Natural killer cell treated with Interleukin-12 subunit alpha and Interleukin-12 subunit beta and Interleukin-15 and Interleukin-18, amount 100 ng/mL, for 72 hours (primary cell): Measurements from ENCODE around the gene ADAMTS16. TPM values are rescaled to one million over a fixed set of nuclear protein-coding genes. Genes with fewer than 3 reads are reported as not detected.
A peak's percentile ranks its signal among the peaks of the same experiment; 100 is the strongest.

ENCODE experiments used
- ATAC-seq, 2 donors: fragments of 150-1000 bp; cut with Tn5 transposase in 1 of 2; sonication (Bioruptor Pico), chemical (Tn5 transposase) in 1 of 2; 2 replicates each; pipeline ENCODE4 v1.10.0; 2021
- DNase-seq: peaks from one replicate; pipeline ENCODE4 v3.0.0; 2022; ENCODE audit warnings: low spot score
- H3K27ac Mint-ChIP-seq, 2 donors: 1 replicate in 1 of 2; 2 replicates in 1 of 2; pipeline ENCODE4 v1.8.0; 2022; ENCODE audit warnings: mixed read lengths in 2 of 2, mild to moderate bottlenecking in 1 of 2, moderate library complexity in 1 of 2
- H3K27me3 Mint-ChIP-seq, 2 donors: 1 replicate in 1 of 2; 2 replicates in 1 of 2; pipeline ENCODE4 v1.8.0; 2022; ENCODE audit warnings: mixed read lengths in 2 of 2
- H3K36me3 Mint-ChIP-seq: one replicate; pipeline ENCODE4 v1.8.0; 2022; ENCODE audit warnings: mixed read lengths
- H3K4me1 Mint-ChIP-seq, 2 donors: 1 replicate in 1 of 2; 2 replicates in 1 of 2; pipeline ENCODE4 v1.8.0; 2022; ENCODE audit warnings: low read depth in 2 of 2, mixed read lengths in 2 of 2, mild to moderate bottlenecking in 1 of 2
- H3K4me3 Mint-ChIP-seq: one replicate; pipeline ENCODE4 v1.8.0; 2022; ENCODE audit warnings: mixed read lengths
- H3K9me3 Mint-ChIP-seq: 2 replicates; pipeline ENCODE4 v1.8.0; 2022; ENCODE audit warnings: mixed read lengths
- total RNA-seq, 2 donors: library from RNA; stranded (reverse); gene quantifications; one replicate each; pipeline ENCODE4 v1.2.3, GENCODE V29; 2022

Gene ADAMTS16
- total RNA-seq, 2 donors from 2014 or later: not detected

- H3K36me3 Mint-ChIP-seq: peaks cover 4% of the 10 kb centered on the region
- peaks cover 0 to 6% of the 10 kb centered on the region in 2 donors for H3K27me3 Mint-ChIP-seq
- no peak for DNase-seq
- ATAC-seq: no peak
- H3K4me1 Mint-ChIP-seq: peaks cover 0 to 2% of the 10 kb centered on the region in 2 donors
- no peak overlapping the region for H3K27ac Mint-ChIP-seq
- H3K4me3 Mint-ChIP-seq: no peak overlapping the region
- peaks cover 18% of the 10 kb centered on the region for H3K9me3 Mint-ChIP-seq
Observed at GRCh38 chr5:5150667-5151066, 10.5 kb downstream of the ADAMTS16 start.

DNA sequence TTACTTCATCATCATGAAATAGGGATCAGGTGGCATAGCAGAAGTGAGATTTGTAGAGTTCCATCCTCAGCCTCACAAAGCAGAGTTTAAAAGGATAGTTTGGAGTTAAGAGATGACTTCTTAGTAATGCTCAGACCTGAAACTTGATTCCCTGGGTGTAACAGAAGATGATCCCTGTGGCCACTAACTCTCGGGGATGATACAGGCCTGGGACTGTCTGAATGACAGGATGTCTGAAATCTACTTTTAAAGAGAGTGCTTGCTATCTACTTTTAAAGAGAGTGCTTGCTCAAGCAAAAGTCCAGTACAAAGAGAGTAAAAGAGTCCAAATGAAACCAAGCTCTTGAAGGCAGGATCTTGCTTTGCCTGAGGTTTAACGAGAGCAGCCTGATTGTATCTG lies 14.6 kb downstream of the ADAMTS16 start:
- DNase-seq (no peak), ATAC-seq (no peak)
- Mint-ChIP-seq H3K27ac (no peak overlapping the region), H3K4me1 (peaks cover 0 to 4% of the 10 kb centered on the region in 2 donors), H3K9me3 (peaks cover 21% of the 10 kb centered on the region), H3K36me3 (peaks cover 5% of the 10 kb centered on the region), H3K27me3 (peaks cover 0 to 8% of the 10 kb centered on the region in 2 donors), H3K4me3 (no peak overlapping the region)

GRCh38 chr5:5155617-5156016 lies 15.5 kb downstream of the ADAMTS16 start:
- H3K27ac Mint-ChIP-seq: no peak overlapping the region

GRCh38 chr5:5156471-5157082 lies 16.4 kb downstream of the ADAMTS16 start:
- H3K4me1 Mint-ChIP-seq: peaks cover 0 to 4% of the 10 kb centered on the region in 2 donors
- DNase-seq: no peak
- peaks cover 0 to 8% of the 10 kb centered on the region in 2 donors for H3K27me3 Mint-ChIP-seq

More at GRCh38 chr5:5155617-5156016, 15.5 kb downstream of the ADAMTS16 start:
- peaks cover 0 to 4% of the 10 kb centered on the region in 2 donors for H3K4me1 Mint-ChIP-seq
- ATAC-seq: no peak
- H3K9me3 Mint-ChIP-seq: peaks cover 21% of the 10 kb centered on the region
- no peak for DNase-seq
- H3K4me3 Mint-ChIP-seq: no peak overlapping the region
- peaks cover 5% of the 10 kb centered on the region for H3K36me3 Mint-ChIP-seq
- H3K27me3 Mint-ChIP-seq: peaks cover 0 to 8% of the 10 kb centered on the region in 2 donors

DNA sequence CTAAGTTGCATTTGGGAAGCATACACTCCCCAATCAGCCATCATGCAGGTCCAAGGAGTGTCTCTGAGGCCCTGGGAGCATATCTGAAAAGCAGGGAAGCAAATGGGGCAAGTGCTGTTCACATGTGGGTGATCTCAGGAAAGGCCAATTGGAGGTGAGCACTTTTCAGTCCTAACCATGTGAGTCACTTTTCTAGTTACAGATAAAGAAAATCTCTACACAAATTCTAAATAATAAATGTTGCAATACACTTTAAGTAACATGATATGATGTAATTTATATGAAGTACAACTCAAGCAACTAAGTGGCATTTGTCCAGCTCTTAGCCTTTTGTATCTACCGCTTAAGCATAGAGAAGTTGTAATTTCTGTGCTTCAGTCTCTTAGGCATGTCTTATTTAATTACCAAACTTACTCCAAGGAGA lies 18.4 kb downstream of the ADAMTS16 start:
- Mint-ChIP-seq H3K36me3 (peaks cover 5% of the 10 kb centered on the region), H3K4me1 (peaks cover 0 to 4% of the 10 kb centered on the region in 2 donors), H3K27ac (no peak overlapping the region), H3K9me3 (peaks cover 17% of the 10 kb centered on the region), H3K4me3 (no peak overlapping the region), H3K27me3 (peaks cover 0 to 8% of the 10 kb centered on the region in 2 donors)
- DNase-seq (no peak), ATAC-seq (no peak)

More at GRCh38 chr5:5156471-5157082, 16.4 kb downstream of the ADAMTS16 start:
- Mint-ChIP-seq H3K9me3 (peaks cover 17% of the 10 kb centered on the region), H3K36me3 (peaks cover 5% of the 10 kb centered on the region), H3K27ac (no peak overlapping the region), H3K4me3 (no peak overlapping the region)
- ATAC-seq: no peak

DNA sequence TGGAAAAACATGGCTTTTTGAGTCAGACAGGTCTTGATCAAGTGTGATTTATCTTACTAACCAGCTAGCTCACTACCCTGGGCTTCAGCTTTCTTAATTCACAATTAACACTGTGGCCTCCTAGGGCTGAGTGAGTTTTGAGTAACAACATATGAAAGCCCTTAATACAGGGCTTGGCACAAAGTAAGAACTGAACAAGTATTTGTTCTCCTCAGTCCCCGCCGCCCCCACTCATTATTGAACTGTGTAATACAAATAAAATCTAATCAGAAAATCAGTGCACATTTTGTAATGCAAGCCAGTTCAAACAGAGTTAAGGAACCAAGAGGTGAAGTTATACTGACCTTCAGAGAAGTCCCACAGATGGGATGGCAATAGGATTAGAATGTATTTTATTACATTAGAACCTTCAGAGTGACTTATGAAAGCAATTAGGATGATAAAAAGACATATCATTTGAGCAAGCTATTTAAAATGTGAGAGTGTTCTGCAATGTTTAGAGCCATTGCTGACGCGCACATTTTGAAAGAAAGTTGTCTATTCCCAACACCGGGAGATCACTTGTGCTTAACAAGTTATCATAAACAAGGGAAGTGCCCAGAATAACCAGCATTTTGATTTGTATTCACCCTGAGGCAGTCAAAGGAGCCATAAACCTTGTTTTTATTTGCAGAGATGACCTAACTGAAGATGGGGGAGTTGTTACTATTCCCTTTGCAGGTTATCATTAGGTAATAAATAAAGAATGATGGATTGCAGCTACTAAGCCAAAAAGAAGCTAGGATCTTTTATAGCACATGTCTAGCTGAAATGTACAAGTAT lies 19.4 kb downstream of the ADAMTS16 start:
- Mint-ChIP-seq H3K36me3 (peaks cover 5% of the 10 kb centered on the region), H3K9me3 (peaks cover 13% of the 10 kb centered on the region), H3K27me3 (peaks cover 0 to 8% of the 10 kb centered on the region in 2 donors), H3K4me3 (no peak overlapping the region), H3K27ac (no peak overlapping the region), H3K4me1 (peaks cover 0 to 4% of the 10 kb centered on the region in 2 donors)
- DNase-seq (no peak), ATAC-seq (no peak)

DNA sequence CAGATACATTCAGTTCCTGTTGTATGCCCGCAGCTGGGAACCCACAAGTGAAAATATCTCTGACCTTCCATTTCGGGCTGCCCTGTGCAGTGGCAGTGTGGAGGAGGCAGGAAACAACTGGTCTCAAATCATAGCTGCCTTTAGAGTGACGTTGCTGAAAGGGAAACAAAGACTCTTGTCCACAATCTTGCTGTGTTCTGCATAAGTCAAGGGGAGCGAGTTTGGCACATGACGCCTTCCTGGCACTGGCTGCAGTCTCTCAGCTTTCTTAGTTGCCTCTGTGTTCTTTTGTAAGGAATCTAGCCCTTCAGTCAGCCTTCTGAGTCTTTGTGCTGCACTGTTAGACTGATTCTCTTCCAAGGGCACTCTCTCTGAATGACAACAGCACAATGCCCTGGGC lies 24.0 kb downstream of the ADAMTS16 start:
- no peak for ATAC-seq
- DNase-seq: no peak
- Mint-ChIP-seq H3K36me3 (no peaks in the 10 kb centered on the region), H3K4me1 (no peaks in the 10 kb centered on the region), H3K27ac (no peak overlapping the region), H3K4me3 (no peak overlapping the region), H3K27me3 (no peaks in the 10 kb centered on the region), H3K9me3 (no peaks in the 10 kb centered on the region)

DNA sequence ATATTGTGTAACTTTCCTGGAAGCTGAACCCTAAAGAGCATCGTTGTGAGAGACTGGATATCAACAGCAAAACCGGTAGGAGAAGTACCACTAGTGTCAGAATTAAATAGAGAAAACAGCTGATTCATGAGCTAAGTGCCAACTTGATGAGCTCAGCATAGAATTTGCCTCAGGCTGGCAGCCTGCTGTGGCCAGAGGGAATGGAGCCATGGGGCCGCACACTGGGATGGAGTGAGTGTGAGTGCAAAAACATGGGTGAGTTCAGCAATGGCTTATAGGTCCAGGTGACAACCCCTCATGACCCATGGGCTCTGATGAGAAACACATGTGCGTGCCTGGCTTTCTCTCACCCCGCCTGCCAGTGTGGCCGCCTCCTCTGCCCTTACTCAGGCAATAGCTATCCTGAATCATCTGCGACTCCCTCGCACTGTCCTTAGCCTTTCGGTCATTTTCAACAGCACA lies 25.4 kb downstream of the ADAMTS16 start:
- H3K36me3 Mint-ChIP-seq: no peaks in the 10 kb centered on the region
- no peaks in the 10 kb centered on the region for H3K27me3 Mint-ChIP-seq
- ATAC-seq: peak in 1 of 2 donors; percentile 11
- H3K4me1 Mint-ChIP-seq: no peaks in the 10 kb centered on the region
- H3K27ac Mint-ChIP-seq: no peak overlapping the region
- no peak for DNase-seq
- no peak overlapping the region for H3K4me3 Mint-ChIP-seq
- no peaks in the 10 kb centered on the region for H3K9me3 Mint-ChIP-seq

DNA sequence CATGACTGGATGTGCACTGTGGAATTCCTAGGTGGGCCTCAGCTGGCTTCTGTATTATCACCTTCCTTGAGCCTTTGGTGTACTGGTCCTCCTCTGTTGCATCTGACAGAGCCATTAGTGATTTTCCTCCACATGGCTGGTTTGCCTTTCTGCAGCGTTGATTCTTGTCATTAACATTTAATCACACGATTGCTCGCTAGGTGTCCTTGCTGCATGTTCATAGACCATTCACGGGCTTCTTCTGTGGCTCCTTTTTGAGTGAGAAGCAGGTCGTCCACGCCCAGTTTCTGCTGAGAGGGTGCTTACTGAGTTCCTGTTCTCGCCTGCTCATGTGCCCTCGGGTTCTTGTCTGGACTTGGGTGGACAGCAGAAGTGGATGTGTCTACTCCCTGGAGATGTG lies 29.3 kb downstream of the ADAMTS16 start:
- Mint-ChIP-seq H3K36me3 (no peaks in the 10 kb centered on the region), H3K4me1 (no peaks in the 10 kb centered on the region), H3K27ac (no peak overlapping the region), H3K9me3 (no peaks in the 10 kb centered on the region), H3K4me3 (no peak overlapping the region), H3K27me3 (no peaks in the 10 kb centered on the region)
- no peak for DNase-seq
- ATAC-seq: no peak

DNA sequence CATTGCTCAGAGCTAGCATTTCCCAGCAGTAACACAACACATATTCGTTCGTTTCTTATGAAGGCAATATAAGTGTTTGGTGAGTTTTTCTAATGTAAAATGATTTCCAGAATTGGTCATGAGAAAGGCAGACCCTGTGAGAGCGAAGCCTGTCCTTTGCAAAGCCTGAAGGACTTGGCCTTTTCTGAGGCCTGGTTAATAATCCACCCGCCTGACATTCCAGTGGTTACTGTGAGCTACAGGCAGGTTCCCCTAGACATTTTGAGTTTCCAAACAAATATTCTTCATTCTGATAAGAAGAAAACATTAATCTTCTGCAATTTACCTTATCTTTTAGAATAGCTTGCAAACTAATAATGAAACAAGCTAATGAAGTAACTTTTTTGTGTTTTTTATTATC lies 38.0 kb downstream of the ADAMTS16 start:
- no peaks in the 10 kb centered on the region for H3K4me1 Mint-ChIP-seq
- no peak for ATAC-seq
- H3K27ac Mint-ChIP-seq: no peak overlapping the region
- H3K4me3 Mint-ChIP-seq: no peak overlapping the region
- DNase-seq: no peak
- peaks cover 2% of the 10 kb centered on the region for H3K9me3 Mint-ChIP-seq
- H3K36me3 Mint-ChIP-seq: no peaks in the 10 kb centered on the region
- H3K27me3 Mint-ChIP-seq: peaks cover 8 to 12% of the 10 kb centered on the region in 2 donors

DNA sequence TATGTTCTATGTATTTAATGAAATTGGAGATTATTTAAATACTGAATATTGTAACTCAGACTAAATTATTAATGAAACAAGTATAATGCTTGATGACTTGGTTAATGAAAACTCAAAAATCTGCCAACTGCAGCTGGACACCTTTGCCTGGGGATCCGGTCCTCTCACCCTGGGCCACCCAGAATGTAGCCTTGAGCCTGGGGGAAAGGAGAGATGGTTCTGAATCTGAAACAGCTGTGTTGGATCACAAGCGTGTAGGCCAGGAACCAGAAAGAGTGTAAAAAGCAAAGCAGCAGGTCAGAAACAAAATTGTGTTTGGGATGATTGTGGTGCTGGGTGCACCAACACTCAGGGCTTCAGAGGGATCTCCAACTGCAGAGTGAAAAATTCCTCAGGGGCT lies 38.5 kb downstream of the ADAMTS16 start:
- DNase-seq (no peak), ATAC-seq (no peak)
- Mint-ChIP-seq H3K27me3 (peaks cover 9 to 14% of the 10 kb centered on the region in 2 donors), H3K36me3 (no peaks in the 10 kb centered on the region), H3K4me3 (no peak overlapping the region), H3K9me3 (peaks cover 2% of the 10 kb centered on the region), H3K27ac (no peak overlapping the region), H3K4me1 (no peaks in the 10 kb centered on the region)

DNA sequence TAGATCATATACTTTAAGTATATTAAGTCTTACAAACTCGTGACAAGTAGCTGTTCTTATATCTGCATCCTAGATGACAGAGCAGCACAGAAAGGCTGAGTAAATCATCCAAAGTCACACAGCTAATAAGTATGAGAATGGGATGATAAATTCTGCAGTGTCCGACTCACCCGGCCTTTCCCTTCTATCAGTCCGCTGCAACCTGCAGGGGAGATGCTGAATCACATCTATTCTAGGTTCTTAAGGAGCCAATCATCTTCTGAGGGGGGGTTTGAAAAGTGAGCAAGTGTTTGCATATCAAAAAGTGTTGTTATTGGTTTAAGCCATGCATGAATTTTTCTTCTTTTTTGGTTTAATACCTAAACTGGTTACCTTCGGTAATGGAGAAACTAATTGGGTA lies 38.9 kb downstream of the ADAMTS16 start:
- no peaks in the 10 kb centered on the region for H3K4me1 Mint-ChIP-seq
- H3K9me3 Mint-ChIP-seq: peaks cover 2% of the 10 kb centered on the region

DNA sequence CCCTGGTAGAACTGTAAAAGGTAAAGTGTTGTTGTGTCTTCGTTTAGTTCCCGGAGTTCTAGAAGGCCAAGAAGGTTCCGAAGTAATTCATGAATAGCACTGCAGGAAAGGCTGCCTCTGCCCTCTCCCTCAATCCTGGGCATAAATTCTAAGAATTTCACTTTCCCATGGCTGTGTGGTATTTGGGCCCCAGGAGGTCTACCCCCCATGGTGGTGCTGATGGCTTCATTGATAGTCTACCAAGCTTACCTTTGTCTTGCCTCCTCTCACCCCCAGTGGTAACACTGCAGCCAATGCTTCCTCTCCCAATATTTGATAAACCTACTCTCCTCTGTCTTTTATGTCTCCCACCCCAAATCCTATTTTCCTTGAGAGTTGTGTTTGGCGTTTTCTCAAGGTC lies 39.5 kb downstream of the ADAMTS16 start:
- no peak overlapping the region for H3K4me3 Mint-ChIP-seq
- ATAC-seq (no peak), DNase-seq (no peak)
- no peaks in the 10 kb centered on the region for H3K36me3 Mint-ChIP-seq
- H3K27me3 Mint-ChIP-seq: peaks cover 9 to 14% of the 10 kb centered on the region in 2 donors
- H3K27ac Mint-ChIP-seq: no peak overlapping the region
- H3K4me1 Mint-ChIP-seq: no peaks in the 10 kb centered on the region
- peaks cover 2% of the 10 kb centered on the region for H3K9me3 Mint-ChIP-seq

More for the DNA sequence above, 38.9 kb downstream of the ADAMTS16 start:
- H3K27ac Mint-ChIP-seq: no peak overlapping the region
- no peaks in the 10 kb centered on the region for H3K36me3 Mint-ChIP-seq
- H3K4me3 Mint-ChIP-seq: no peak overlapping the region
- peaks cover 9 to 14% of the 10 kb centered on the region in 2 donors for H3K27me3 Mint-ChIP-seq
- DNase-seq (no peak), ATAC-seq (no peak)

GRCh38 chr5:5181650-5182324 lies 41.7 kb downstream of the ADAMTS16 start:
- Mint-ChIP-seq H3K9me3 (peaks cover 2% of the 10 kb centered on the region), H3K4me3 (no peak overlapping the region), H3K4me1 (no peaks in the 10 kb centered on the region), H3K27me3 (peaks cover 9 to 14% of the 10 kb centered on the region in 2 donors), H3K36me3 (no peaks in the 10 kb centered on the region), H3K27ac (no peak overlapping the region)
- ATAC-seq (no peak), DNase-seq (no peak)
